HPDE6-E6E7 (cell line): Measurements from ENCODE around the gene UGT1A1.
"Not testable (repeated sequence)": the region's sequence is repeated elsewhere in the genome, so short reads cannot be mapped to it uniquely, and the experiment has no call there.

Experiments used
- DNase-seq: peaks from one replicate; pipeline ENCODE4 v3.0.0; 2011; ENCODE audit warnings: missing footprints; ENCODE audit errors: extremely low spot score

UGT1A1 gene

DNA sequence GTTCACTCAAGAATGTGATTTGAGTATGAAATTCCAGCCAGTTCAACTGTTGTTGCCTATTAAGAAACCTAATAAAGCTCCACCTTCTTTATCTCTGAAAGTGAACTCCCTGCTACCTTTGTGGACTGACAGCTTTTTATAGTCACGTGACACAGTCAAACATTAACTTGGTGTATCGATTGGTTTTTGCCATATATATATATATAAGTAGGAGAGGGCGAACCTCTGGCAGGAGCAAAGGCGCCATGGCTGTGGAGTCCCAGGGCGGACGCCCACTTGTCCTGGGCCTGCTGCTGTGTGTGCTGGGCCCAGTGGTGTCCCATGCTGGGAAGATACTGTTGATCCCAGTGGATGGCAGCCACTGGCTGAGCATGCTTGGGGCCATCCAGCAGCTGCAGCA lies at the start of gene UGT1A1:
Gene UGT1A1 (plus strand): TSS at position 228 of the 400 bp plus-strand sequence. CDS start 18 bp downstream, at position 246.
- no peak for DNase-seq

DNA sequence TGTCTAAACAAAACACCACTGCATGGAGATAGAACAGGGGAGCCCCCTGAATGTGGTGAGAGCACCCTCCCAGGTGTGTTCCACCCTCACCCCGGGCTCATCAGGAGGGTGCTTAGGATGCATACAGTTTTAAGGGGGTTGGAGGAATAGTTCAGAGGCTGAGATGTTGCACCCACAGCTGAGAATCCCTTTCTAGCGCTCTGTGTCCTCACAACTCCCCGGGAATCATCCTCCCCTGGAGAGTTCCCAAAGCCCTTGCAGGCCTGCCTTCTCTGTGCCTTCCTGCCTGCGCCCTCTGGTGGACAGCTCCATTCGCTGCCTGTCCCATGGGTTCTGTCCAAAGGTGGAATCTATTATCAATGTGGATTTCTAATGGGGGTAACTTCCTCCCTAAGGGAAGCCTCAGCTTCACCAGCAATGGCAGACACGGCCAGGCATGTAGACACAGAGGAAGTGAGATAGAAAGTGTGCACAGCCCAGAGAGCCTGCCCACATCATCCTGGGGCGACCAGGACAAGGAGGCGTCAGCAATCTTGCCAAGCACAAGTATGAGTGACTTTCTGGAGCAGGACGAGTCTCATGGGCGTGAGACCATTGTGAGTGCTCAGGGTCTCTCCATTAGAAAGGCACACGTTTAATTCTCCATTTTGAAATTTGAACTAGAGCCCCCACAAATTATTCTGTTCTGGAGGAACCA lies 48.6 kb upstream of the UGT1A1 start:
- DNase-seq = peak; percentile 63

GRCh38 chr2:233712611-233713261 lies 47.3 kb upstream of the UGT1A1 start, which contains the start of gene UGT1A5:
Gene UGT1A5, plus strand, starts transcription at chr2:233712907. Its CDS starts 85 bp downstream, at chr2:233712992.
- DNase-seq = no peak

DNA sequence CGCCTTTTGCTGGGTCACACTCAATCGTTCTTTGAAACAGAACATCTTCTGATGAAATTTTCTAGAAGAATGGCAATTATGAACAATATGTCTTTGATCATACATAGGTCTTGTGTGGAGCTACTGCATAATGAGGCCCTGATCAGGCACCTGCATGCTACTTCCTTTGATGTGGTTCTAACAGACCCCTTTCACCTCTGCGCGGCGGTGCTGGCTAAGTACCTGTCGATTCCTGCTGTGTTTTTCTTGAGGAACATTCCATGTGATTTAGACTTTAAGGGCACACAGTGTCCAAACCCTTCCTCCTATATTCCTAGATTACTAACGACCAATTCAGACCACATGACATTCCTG lies 46.8 kb upstream of the UGT1A1 start:
- no peak for DNase-seq

GRCh38 chr2:233714121-233714520 lies 45.9 kb upstream of the UGT1A1 start:
- DNase-seq = no peak

DNA sequence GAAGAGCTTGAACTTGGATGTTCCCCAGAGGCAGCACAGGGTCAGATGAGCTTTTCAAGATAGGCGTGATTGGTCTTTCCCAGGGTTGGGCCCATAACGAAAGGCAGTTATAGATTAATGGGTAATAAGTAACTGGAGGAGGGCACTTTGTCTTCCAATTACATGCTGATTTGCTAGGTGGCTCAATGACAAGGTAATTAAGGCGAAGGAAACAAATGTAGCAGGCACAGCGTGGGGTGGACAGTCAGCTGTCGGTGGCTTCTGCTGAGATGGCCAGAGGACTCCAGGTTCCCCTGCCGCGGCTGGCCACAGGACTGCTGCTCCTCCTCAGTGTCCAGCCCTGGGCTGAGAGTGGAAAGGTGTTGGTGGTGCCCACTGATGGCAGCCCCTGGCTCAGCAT lies 41.5 kb upstream of the UGT1A1 start, which contains the start of gene UGT1A4:
Gene UGT1A4 (plus strand): TSS at position 185 of the 400 bp plus-strand sequence. CDS start 85 bp downstream, at position 270.
- DNase-seq = no peak

- DNase-seq = no peak
Measured at GRCh38 chr2:233728723-233729301, 31.3 kb upstream of the UGT1A1 start, which contains the start of gene UGT1A3. Gene UGT1A3, plus strand, starts transcription at chr2:233729042. Its CDS starts 85 bp downstream, at chr2:233729127.

DNA sequence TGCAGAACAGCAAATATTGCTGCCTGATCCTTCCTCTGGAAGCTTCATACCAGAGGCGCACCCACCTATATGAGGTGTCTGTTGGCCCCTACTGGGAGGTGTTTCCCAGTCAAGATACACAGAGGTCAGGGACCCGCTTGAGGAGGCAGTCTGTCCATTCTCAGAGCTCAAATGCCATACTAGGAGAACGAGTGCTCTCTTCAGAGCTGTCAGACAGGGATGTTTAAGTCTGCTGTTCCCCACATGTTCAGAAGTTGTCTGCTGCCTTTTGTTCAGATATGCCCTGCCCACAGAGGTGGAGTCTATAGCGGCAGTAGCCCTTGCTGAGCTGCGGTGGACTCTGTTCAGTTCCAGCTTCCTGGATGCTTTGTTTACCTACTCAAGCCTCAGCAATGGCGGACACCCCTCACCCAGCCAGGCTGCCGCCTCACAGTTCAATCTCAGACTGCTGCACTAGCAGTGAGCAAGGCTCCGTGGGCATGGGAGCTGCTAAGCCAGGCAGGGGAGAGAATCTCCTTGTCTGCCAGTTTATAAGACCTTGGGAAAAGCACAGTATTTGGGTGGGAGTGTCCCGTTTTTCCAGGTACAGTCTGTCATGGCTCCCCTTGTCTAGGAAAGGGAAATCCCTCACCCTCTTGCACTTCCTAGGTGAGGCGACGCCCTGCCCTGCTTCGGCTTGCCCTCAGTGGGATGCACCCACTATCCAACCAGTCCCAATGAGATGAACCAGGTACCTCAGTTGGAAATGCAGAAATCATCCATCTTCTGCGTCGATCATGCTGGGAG lies 23.0 kb upstream of the UGT1A1 start:
- not testable (repeated sequence) for DNase-seq

DNA sequence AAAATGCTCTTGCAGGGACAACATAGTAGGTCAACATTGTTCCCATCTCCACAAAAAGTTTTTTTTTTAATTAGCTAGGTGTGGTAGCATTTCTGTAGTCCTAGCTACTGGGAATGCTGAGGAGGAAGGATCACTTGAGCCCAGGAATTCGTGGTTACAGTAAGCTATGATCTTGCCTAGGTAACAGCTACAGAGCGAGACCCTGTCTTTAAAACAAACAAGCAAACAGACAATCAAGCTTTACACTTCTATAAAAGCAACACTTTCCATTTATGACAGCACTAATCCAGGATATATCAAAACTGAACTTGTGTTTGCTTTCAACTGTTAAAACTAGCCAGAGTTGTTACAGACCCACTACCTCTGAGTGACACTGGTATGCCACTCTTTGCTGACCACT lies 19.2 kb upstream of the UGT1A1 start:
- DNase-seq = no peak

GRCh38 chr2:233743464-233744259 lies 16.4 kb upstream of the UGT1A1 start:
- DNase-seq = no peak

GRCh38 chr2:233745073-233745755 lies 14.9 kb upstream of the UGT1A1 start:
- DNase-seq = no peak

GRCh38 chr2:233745838-233746237 lies 14.2 kb upstream of the UGT1A1 start:
- DNase-seq = not testable (repeated sequence)

- DNase-seq = no peak
Measured at GRCh38 chr2:233746475-233747282, 13.4 kb upstream of the UGT1A1 start.

GRCh38 chr2:233747283-233747544 lies 12.9 kb upstream of the UGT1A1 start:
- no peak for DNase-seq

DNA sequence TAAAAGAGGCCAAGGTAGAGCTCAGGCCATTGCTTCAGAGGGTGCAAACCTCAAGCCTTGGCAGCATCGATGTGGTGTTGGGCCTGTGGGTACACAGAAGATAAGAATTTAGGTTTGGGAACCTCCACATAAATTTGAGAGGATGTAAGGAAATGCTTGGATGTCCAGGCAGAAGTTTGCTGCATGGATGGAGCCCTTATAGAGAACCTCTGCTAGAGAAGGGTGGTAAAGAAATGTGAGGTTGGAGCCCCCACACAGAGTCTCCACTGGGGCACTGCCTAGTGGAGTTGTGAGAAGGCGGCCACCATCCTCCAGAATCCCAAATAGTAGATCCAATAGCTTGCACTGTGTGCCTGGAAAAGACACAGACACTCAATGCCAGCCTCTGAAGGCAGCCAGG lies 9.4 kb upstream of the UGT1A1 start:
- DNase-seq = not testable (repeated sequence)

GRCh38 chr2:233751212-233752009 lies 8.7 kb upstream of the UGT1A1 start:
- DNase-seq = not testable (repeated sequence)

DNA sequence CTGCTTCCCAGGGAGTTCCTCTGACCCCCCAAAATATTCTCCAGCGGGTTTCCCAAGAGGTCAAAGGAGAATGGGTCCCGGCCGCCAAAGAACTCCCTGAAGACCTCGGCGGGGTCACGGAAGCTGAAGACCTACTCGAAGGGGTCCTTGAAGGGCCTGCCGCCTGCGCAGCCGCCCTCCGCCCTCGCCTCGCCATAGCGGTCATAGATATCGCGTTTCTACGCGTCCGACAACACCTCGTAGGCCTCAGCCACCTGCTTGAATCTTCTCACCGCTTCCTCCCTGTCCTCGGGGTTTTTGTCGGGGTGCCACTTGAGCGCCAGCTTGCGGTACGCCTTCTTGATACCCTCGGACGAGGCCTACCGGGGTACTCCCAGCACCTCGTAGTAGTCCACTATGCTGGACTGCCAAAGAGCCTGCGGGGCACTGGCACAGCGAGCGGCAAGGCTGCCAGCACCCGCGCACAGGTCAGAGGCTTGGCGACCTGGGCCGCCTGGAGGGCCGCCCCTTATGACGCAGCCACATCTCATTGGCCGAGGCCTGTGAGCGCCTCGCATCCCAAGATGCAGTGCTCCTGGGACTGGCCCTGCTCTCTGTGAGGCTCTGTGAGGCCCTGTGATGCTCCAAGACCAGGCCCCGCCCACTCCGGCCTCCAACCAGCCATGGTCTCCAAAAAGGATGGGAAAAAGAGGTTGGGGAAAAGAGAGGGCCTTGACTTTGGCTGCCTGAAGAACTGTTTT lies 5.0 kb upstream of the UGT1A1 start:
- DNase-seq = no peak

DNA sequence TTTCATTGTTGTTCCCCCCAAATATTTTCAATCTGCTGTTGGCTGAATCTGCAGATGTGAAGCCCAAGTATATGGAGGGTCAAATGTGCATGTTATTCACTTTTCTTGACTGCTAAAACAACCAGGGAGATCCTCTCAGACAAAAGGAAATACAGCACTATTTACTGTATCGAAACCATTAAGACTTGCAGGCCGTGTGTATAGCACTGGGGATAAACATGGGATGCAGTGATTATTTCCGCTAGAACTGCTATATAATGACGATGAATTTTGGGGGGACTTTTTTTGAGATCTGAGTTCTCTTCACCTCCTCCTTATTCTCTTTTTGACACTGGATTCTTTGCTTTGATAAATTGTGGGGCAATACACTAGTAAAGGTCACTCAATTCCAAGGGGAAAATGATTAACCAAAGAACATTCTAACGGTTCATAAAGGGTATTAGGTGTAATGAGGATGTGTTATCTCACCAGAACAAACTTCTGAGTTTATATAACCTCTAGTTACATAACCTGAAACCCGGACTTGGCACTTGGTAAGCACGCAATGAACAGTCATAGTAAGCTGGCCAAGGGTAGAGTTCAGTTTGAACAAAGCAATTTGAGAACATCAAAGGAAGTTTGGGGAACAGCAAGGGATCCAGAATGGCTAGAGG lies 3.5 kb upstream of the UGT1A1 start:
- DNase-seq = no peak
